Hepatocyte (in vitro differentiated cells): ENCODE measurements around the gene EGLN2. TPM values are rescaled to one million over a fixed set of nuclear protein-coding genes. Genes with fewer than 3 reads are reported as not detected.
"Not testable (repeated sequence)": the region's sequence is repeated elsewhere in the genome, so short reads cannot be mapped to it uniquely, and the experiment has no call there.

Source experiments
- DNase-seq: peaks from one replicate; pipeline ENCODE4 v3.0.0-alpha.2; 2016; ENCODE audit warnings: low spot score
- H2AFZ ChIP-seq: fragments of 200-600 bp; sonication (generic); 2 replicates; pipeline ENCODE4 v1.6.0; 2016; ENCODE audit warnings: antibody characterized with exemption, mild to moderate bottlenecking
- H3K27ac ChIP-seq: fragments of 200-600 bp; sonication (generic); 2 replicates; pipeline ENCODE4 v1.5.1; 2016; ENCODE audit warnings: mild to moderate bottlenecking
- H3K27me3 ChIP-seq: fragments of 200-600 bp; sonication (generic); 2 replicates; pipeline ENCODE4 v1.6.1; 2016
- H3K36me3 ChIP-seq: fragments of 200-600 bp; sonication (generic); replicated peaks from 2 replicates; pipeline ENCODE4 v1.5.1; 2016; ENCODE audit warnings: low read depth; ENCODE audit not compliant: insufficient read depth
- H3K4me1 ChIP-seq: fragments of 200-600 bp; sonication (generic); 2 replicates; pipeline ENCODE4 v1.5.1; 2016; ENCODE audit warnings: mild to moderate bottlenecking, moderate library complexity; ENCODE audit not compliant: insufficient read depth
- H3K4me2 ChIP-seq: fragments of 200-600 bp; sonication (generic); 2 replicates; pipeline ENCODE4 v1.6.0; 2016
- H3K4me3 ChIP-seq: fragments of 200-600 bp; sonication (generic); 2 replicates; pipeline ENCODE4 v1.5.1; 2016; ENCODE audit warnings: mild to moderate bottlenecking
- H3K79me2 ChIP-seq: fragments of 200-600 bp; sonication (generic); 2 replicates; pipeline ENCODE4 v1.6.0; 2017; ENCODE audit warnings: mild to moderate bottlenecking
- H3K9me2 ChIP-seq: fragments of 200-600 bp; sonication (generic); replicated peaks from 2 replicates; pipeline ENCODE4 v1.6.0; 2017; ENCODE audit warnings: mild to moderate bottlenecking; ENCODE audit not compliant: insufficient read depth
- H3K9me3 ChIP-seq: fragments of 200-600 bp; sonication (generic); 2 replicates; pipeline ENCODE4 v1.5.1; 2016; ENCODE audit warnings: low read depth, mild to moderate bottlenecking
- H4K20me1 ChIP-seq: fragments of 200-600 bp; sonication (generic); 2 replicates; pipeline ENCODE4 v1.6.0; 2016; ENCODE audit warnings: mild to moderate bottlenecking; ENCODE audit not compliant: insufficient read depth, poor library complexity, severe bottlenecking
- EZH2 ChIP-seq: fragments of 200-600 bp; sonication (generic); IDR thresholded peaks from 2 replicates; pipeline ENCODE4 v1.6.1; 2016; ENCODE audit warnings: antibody characterized with exemption, mild to moderate bottlenecking, borderline replicate concordance
- EZH2phosphoT487 ChIP-seq: fragments of 200-600 bp; sonication (generic); IDR thresholded peaks from one replicate; pipeline ENCODE4 v1.6.1; 2018; ENCODE audit warnings: antibody characterized with exemption, mild to moderate bottlenecking, low read depth, moderate library complexity; ENCODE audit not compliant: unreplicated experiment, severe bottlenecking
- WGBS: methylation state at CpG from one replicate; pipeline ENCODE4 v1.1.6; 2016; ENCODE audit warnings: low lambda C conversion rate; ENCODE audit errors: missing lambda C conversion rate; 5-methylcytosine and 5-hydroxymethylcytosine counted together
- polyA plus RNA-seq: library from polyadenylated mRNA; unstranded; fragments of >200 nt; fragmentation: Nextera tagmentation; extraction: Ambion mirVana; gene quantifications from 2 replicates; pipeline ENCODE4 v1.2.1, GENCODE V29; 2016
- total RNA-seq: library from RNA; depleted of rRNA; stranded (reverse); fragments of >200 nt; gene quantifications from 2 replicates; pipeline ENCODE4 v1.2.3, GENCODE V29; 2014
- TF ChIP-seq, protein P1 (sequence below): fragments of 200-600 bp; sonication (generic); IDR thresholded peaks from 2 replicates; pipeline ENCODE4 v1.5.1; 2016; ENCODE audit warnings: antibody characterized with exemption, mild to moderate bottlenecking; ENCODE audit not compliant: poor library complexity

EGLN2 gene
- total and polyA plus RNA-seq, 2 experiments from 2014 or later, result 88.4 to 121 TPM

DNA sequence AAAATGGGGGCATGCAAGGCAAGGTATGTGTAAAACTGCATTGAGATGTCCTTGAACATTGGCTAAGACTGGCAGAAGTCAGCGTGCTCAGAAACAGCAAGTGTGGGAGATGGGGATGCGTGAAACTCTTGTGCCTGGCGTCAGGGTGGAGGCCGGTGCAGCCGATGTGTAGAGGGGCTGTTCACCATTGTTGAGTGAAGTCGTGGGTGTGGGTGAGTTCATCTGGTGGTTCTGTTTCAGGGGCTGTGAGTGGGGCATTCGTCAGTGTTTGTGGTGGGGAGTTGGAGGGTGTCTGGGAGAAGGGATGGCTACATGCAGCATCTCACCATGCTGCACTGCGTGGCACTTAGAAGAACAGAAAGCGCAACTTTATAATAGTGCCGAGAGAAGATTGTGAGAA, 35.0 kb upstream of the EGLN2 start:
- H2AFZ ChIP-seq, result no peak overlapping the region
- WGBS, result 94% methylated on average over 10 of the region's 10 CpGs
- H3K4me1 ChIP-seq, result no peaks in the 10 kb centered on the region
- no peaks in the 10 kb centered on the region for H3K9me2 ChIP-seq
- peaks cover 3% of the 10 kb centered on the region for H3K36me3 ChIP-seq
- no peaks in the 10 kb centered on the region for H3K9me3 ChIP-seq
- no peak overlapping the region for H3K4me2 ChIP-seq
- DNase-seq, result no peak
- H3K27ac ChIP-seq, result no peak overlapping the region
- H3K4me3 ChIP-seq, result no peak overlapping the region
- H3K79me2 ChIP-seq, result peaks cover 5% of the 10 kb centered on the region
- no peaks in the 10 kb centered on the region for H3K27me3 ChIP-seq
- TF ChIP-seq, protein P1, sequence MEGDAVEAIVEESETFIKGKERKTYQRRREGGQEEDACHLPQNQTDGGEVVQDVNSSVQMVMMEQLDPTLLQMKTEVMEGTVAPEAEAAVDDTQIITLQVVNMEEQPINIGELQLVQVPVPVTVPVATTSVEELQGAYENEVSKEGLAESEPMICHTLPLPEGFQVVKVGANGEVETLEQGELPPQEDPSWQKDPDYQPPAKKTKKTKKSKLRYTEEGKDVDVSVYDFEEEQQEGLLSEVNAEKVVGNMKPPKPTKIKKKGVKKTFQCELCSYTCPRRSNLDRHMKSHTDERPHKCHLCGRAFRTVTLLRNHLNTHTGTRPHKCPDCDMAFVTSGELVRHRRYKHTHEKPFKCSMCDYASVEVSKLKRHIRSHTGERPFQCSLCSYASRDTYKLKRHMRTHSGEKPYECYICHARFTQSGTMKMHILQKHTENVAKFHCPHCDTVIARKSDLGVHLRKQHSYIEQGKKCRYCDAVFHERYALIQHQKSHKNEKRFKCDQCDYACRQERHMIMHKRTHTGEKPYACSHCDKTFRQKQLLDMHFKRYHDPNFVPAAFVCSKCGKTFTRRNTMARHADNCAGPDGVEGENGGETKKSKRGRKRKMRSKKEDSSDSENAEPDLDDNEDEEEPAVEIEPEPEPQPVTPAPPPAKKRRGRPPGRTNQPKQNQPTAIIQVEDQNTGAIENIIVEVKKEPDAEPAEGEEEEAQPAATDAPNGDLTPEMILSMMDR, result no peak
- TF ChIP-seq EZH2phosphoT487 (no peak), EZH2 (no peak)
- peaks cover 3% of the 10 kb centered on the region for H4K20me1 ChIP-seq

DNA sequence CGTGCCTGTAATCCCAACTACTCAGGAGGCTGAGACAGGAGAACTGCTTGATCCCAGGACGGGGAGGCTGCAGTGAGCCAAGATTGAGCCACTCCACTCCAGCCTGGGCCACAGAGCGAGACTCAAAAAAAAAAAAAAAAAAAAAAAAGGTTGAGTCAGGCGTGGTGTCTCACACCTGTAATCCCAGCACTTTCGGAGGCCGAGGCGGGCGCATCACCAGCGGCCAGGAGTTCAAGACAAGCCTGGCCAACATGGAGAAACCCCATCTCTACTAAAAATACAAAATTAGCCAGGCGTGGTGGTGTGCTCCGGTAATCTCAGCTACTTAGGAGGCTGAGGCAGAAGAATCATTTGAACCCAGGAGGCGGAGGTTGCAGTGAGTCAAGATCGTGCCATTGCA, 32.6 kb upstream of the EGLN2 start:
- H3K9me2 ChIP-seq, H3K27ac ChIP-seq, DNase-seq, H3K36me3 ChIP-seq, H3K9me3 ChIP-seq, H4K20me1 ChIP-seq, H3K4me3 ChIP-seq, H3K4me2 ChIP-seq, H3K4me1 ChIP-seq, H3K27me3 ChIP-seq, H3K79me2 ChIP-seq, H2AFZ ChIP-seq: not testable (repeated sequence)
- 93% methylated on average over 13 of the region's 13 CpGs for WGBS

DNA sequence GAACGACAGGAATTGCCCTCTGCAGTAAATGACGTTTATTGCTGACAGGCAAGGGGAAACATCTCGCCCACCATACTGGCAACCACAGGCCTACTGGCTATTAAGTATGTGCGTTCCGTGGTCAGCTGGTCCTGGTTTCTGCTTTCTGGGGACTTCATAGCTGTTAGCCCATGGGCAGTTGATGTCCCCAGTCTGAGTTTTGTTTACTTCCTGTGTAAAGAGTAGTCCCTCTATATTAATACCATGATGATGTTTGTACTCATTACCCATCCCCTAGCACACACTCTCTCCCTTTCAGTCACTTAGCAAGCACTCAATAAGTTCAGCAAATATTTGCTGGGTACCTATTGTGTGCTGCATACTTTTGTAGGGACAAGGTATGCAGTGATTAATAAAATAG, 30.1 kb upstream of the EGLN2 start:
- H3K27ac ChIP-seq, result no peak overlapping the region
- no peaks in the 10 kb centered on the region for H3K9me2 ChIP-seq
- H3K36me3 ChIP-seq, result peaks cover 2% of the 10 kb centered on the region
- H3K9me3 ChIP-seq, result no peaks in the 10 kb centered on the region
- H3K79me2 ChIP-seq, result no peaks in the 10 kb centered on the region
- H3K4me1 ChIP-seq, result no peaks in the 10 kb centered on the region
- H4K20me1 ChIP-seq, result no peaks in the 10 kb centered on the region
- no peak overlapping the region for H3K4me3 ChIP-seq
- WGBS, result 88% methylated on average over 5 of the region's 5 CpGs
- no peak for DNase-seq
- no peaks in the 10 kb centered on the region for H3K27me3 ChIP-seq
- no peak overlapping the region for H2AFZ ChIP-seq
- H3K4me2 ChIP-seq, result no peak overlapping the region
- TF ChIP-seq EZH2phosphoT487, result no peak
- no peak for TF ChIP-seq EZH2
- TF ChIP-seq, protein P1, result no peak

DNA sequence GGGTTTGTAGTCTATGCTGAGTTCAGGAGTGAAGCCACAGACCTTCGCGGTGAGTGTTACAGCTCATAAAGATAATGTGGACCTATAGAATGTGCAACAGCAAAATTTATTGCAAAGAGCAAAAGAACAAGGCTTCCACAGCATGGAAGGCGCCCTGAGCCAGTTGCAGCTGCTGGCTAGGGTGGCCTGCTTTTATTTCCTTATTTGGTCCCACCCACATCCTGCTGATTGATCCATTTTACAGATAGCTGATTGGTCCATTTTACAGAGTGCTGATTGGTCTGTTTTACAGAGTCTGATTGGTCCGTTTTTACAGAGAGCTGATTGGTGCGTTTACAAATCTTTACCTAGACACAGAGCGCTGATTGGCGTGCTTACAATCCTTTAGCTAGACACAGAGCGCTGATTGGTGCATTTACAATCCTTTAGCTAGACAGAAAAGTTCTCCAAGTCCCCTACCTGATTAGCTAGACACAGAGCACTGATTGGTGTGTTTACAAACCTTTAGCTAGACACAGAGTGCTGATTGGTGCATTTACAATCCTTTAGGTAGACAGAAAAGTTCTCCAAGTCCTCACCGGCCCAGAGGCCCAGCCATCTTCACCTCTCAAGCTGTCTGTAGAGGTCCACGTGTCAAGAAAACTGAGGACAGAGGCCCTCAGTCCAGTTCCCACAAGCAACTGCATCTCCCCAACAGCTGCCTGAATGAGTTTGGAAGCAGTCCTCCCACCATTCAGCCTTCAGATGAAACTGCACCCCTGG, 27.7 kb upstream of the EGLN2 start:
- H3K9me2 ChIP-seq, H3K4me2 ChIP-seq, H4K20me1 ChIP-seq, H3K9me3 ChIP-seq, H3K36me3 ChIP-seq, H3K27ac ChIP-seq, H3K79me2 ChIP-seq, H3K4me3 ChIP-seq, H3K4me1 ChIP-seq, H2AFZ ChIP-seq, H3K27me3 ChIP-seq, DNase-seq: not testable (repeated sequence)
- WGBS, result 84% methylated on average over 10 of the region's 10 CpGs
